Measurements from ENCODE around the gene MAP3K14. TPM values are rescaled to one million over a fixed set of nuclear protein-coding genes. Genes with fewer than 3 reads are reported as not detected.

The MAP3K14 gene
- total RNA-seq, 1 experiment from 2014 or later = 16.4 TPM

DNA sequence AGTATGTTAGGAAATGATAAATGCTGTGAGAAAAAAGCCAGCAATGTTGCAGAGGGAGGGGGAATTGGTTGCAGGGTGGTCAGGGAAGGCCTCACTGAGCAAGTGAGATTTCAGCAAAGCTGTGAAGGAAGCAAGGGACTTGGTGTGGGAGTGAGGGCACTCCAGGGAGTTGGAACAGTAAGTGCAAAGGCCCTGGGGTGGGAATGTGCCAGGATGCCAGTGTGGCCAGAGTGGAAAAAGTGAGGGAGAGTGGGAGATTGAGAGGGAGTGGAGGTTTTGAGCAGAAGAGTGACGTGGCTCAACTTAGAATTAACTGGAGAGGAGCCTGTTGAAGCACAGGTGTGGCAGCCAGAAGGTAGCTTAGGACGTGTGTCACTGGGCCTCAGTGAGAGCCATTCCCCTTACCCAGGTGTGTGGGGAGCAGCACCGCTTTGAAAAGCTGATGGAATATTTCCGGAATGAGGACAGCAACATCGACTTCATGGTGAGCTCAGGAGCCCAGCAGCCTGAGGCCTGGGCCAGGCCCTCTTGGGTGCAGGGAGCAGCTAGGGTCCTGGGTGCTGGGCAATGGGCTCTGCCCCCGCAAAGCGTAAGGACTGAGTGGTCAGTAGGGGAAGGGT lies 78.6 kb downstream of the MAP3K14 start:
- Histone ChIP-seq H3K9me3 (ENCODE audit: control insufficient read depth in 1 of 2, insufficient read depth in 1 of 2, low read depth in 1 of 2, low read length in 2 of 2) (no peaks in the 10 kb centered on the region), H3K4me1 (ENCODE audit: control insufficient read depth in 1 of 2, insufficient read depth in 2 of 2, low read length in 2 of 2) (peaks cover 0 to 3% of the 10 kb centered on the region in 2 experiments; a peak in 1 of 4 replicates), H3K79me2 (ENCODE audit: insufficient read depth, low read length) (no peaks in the 10 kb centered on the region), H4K20me1 (ENCODE audit: insufficient read depth) (no peaks in the 10 kb centered on the region), H3K27me3 (ENCODE audit: insufficient read depth, low read length) (no peaks in the 10 kb centered on the region), H2AFZ (ENCODE audit: low read depth, low read length, poor library complexity, severe bottlenecking) (no peak overlapping the region), H3K27ac (ENCODE audit: low read depth, low read length) (no peak overlapping the region), H3K4me3 (replicated peaks in 1 of 2; ENCODE audit: low read depth in 1 of 2, low read length in 2 of 2) (no peak overlapping the region), H3K36me3 (ENCODE audit: control insufficient read depth in 1 of 2, insufficient read depth in 2 of 2, low read length in 2 of 2) (no peaks in the 10 kb centered on the region), H3K4me2 (ENCODE audit: low read length) (no peak overlapping the region), H3K9ac (ENCODE audit: low read length) (no peak overlapping the region), H3K9me2 (ENCODE audit: insufficient read depth) (no peaks in the 10 kb centered on the region)
- no peak for DNase-seq (ENCODE audit: low read depth, low spot score)
- POLR2A ChIA-PET = no interaction called here
- RAD21 ChIA-PET (ENCODE audit: low non-redundant PET in 1 of 2, low total read pairs in 2 of 2, uncharacterized antibody in 2 of 2, unreplicated experiment in 2 of 2) = no interaction called here
- TF ChIP-seq RAD21 (IDR thresholded peaks at IDR 0.05; ENCODE audit: low read depth) = no peak
- no peak for TF ChIP-seq ELF1 (IDR thresholded peaks at IDR 0.05; ENCODE audit: borderline replicate concordance, low read depth)
- TF ChIP-seq, protein P1, sequence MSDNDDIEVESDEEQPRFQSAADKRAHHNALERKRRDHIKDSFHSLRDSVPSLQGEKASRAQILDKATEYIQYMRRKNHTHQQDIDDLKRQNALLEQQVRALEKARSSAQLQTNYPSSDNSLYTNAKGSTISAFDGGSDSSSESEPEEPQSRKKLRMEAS (IDR thresholded peaks at IDR 0.05) = no peak
- TF ChIP-seq ZNF274 (IDR thresholded peaks at IDR 0.05; ENCODE audit: low read depth, low read length) = no peak
- no peak for TF ChIP-seq CEBPB (IDR thresholded peaks at IDR 0.05; ENCODE audit: low read depth)
- TF ChIP-seq, protein P2, sequence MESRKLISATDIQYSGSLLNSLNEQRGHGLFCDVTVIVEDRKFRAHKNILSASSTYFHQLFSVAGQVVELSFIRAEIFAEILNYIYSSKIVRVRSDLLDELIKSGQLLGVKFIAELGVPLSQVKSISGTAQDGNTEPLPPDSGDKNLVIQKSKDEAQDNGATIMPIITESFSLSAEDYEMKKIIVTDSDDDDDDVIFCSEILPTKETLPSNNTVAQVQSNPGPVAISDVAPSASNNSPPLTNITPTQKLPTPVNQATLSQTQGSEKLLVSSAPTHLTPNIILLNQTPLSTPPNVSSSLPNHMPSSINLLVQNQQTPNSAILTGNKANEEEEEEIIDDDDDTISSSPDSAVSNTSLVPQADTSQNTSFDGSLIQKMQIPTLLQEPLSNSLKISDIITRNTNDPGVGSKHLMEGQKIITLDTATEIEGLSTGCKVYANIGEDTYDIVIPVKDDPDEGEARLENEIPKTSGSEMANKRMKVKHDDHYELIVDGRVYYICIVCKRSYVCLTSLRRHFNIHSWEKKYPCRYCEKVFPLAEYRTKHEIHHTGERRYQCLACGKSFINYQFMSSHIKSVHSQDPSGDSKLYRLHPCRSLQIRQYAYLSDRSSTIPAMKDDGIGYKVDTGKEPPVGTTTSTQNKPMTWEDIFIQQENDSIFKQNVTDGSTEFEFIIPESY (IDR thresholded peaks at IDR 0.05; ENCODE audit: extremely low read depth, insufficient replicate concordance, low read length) = no peak
- TF ChIP-seq EZH2 (IDR thresholded peaks at IDR 0.05) = no peak
- TF ChIP-seq TCF7L2 (IDR thresholded peaks at IDR 0.05; ENCODE audit: borderline replicate concordance, extremely low read depth, insufficient read depth, insufficient read length) = no peak
- no peak for TF ChIP-seq ZFX (IDR thresholded peaks at IDR 0.05)
- no peak for TF ChIP-seq SRF (IDR thresholded peaks at IDR 0.05; ENCODE audit: low read depth)
- no peak for TF ChIP-seq SP1 (IDR thresholded peaks at IDR 0.05; ENCODE audit: low read depth)
- CTCF ChIA-PET = interaction anchor here (1.1 kb wide), 1 partner anchor 9 kb away, joined by 3 read pairs; no protein-coding TSS in a partner anchor
- no TSS peak for BruUV-seq (replicated peaks)
- ATAC-seq = no peak
- intact Hi-C loops (cut with micrococcal nuclease) = no loop called here

Data from HCT116 (cell line).